Measurements from ENCODE around the gene MANEA.

DNA sequence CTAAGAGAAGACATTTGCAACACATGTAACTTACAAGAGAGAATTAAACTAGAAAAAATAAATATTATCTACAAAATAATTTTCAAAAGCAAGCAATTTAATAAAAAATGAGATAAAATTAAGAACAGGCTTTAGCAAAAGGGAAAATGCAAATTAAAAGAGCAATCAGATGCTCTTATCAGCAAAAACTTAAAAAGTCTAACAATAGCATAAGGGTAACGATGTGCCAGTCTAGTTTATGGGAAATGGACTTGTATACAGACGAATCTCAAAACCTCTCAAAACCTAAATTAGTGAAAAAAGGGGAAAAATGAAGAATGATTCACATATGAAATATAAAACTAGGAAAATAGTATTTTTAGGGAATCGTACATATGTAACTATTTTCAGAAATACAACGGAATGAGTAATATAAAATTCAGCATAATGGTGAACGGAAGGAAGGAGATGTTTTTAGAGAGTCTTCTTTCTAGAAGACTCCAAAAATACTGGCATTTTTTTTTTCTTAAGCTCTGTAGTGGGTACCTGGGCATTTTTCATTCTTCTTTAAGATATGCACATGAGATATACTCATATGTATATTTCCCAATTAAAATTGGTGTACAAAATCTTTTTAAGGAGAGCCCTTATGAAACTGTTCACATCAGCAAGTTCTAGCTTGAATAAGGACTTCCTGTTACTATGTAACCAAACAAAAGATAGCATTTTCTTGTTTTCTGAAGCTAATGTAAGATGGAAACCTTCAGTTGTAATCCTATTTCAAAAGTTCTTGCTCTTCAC, 927 bp upstream of the MANEA start:
- TF ChIP-seq POLR2AphosphoS5 (IDR thresholded peaks at IDR 0.05) (no peak), POLR2A (IDR thresholded peaks at IDR 0.05) (no peak)

All from prostate gland (tissue), 1 donor.